ENCODE data around the gene LIPE.

The LIPE gene

DNA sequence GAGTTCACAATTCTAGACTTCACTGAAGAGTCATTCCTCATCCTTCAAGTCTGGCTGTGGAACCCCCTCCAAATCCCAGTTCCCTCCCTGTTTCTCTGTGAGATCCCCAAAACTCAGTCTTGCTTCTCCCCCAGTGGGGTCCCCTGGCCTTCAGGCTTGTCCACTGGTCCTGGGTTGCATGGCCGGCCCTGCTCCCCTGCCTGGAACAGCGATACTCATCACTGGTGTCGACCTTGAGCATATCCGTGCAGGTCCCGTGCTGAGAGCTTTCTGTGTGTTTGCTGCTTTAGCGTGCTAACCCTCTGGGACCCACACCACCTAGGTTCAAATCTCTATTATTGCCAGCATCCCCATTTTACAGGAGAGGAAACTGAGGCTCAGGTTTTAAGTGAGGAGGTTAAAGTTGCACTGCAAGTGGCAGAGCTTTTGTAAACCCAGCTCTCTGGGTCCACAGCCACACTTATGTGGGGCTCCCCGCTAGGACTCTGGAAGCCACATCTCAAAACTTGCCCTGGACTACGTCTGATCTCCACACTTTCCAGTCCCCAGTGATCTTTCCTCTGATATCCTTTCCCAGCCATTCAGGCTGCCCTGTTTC is 15.5 kb downstream of the LIPE start:
- no peak for DNase-seq

DNA sequence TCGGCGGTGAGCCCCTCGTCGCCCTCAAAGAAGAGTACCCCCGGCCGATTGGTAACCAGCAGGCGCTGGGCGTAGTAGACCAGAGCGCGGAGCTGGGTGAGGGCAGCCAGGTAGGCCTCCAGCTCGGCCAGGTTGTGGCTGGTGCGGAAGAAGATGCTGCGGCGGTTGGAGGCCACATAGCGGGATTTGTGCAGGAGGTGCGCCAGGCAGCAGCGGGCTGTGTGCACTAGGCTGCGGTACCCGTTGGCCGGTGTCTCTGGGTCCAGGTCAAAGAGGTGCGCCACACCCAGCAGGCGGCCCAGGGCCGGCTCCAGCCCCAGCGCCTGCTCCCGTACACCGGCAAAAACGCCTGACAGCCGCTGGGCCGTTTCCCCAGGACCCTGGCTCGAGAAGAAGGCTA is 16.8 kb downstream of the LIPE start:
- no peak for DNase-seq

DNA sequence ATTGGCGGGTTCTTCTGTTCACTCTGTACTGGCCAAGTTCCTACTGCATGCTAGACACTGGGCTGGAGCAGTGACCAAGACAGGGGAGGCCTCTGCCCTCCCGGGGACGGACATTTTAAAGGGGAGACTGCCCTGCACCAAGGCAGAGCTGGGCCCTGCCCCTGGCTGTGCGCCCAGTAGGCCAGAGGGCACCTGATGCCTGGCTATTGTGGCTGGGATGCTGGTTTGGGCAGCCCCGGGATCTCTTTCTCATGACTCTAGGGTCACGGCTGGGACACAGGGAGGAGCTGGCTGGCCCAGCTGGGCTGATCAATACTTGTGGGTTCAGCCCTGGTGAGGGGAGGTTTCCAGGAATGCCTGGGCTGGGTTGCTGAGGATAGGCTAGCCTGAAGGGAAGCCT is 17.7 kb downstream of the LIPE start:
- peak; percentile 28 for DNase-seq

DNA sequence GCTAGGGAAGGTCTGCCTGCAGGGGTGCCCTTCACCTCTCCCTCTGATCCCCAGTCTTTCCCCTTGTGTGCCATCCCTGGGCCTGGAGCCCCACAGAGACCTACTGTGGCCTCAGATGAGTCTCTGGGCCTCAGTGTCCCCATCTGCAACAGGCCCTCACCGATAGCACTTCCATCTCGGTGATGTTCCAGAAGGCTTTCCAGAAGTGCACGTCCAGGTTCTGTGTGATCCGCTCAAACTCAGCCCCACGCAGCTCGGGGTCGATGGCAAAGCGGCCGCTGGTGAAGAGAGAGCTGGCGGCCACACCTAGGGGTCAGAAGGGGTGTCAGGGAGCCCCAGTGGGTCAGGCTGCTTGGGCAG is 19.4 kb downstream of the LIPE start:
- DNase-seq = no peak

DNA sequence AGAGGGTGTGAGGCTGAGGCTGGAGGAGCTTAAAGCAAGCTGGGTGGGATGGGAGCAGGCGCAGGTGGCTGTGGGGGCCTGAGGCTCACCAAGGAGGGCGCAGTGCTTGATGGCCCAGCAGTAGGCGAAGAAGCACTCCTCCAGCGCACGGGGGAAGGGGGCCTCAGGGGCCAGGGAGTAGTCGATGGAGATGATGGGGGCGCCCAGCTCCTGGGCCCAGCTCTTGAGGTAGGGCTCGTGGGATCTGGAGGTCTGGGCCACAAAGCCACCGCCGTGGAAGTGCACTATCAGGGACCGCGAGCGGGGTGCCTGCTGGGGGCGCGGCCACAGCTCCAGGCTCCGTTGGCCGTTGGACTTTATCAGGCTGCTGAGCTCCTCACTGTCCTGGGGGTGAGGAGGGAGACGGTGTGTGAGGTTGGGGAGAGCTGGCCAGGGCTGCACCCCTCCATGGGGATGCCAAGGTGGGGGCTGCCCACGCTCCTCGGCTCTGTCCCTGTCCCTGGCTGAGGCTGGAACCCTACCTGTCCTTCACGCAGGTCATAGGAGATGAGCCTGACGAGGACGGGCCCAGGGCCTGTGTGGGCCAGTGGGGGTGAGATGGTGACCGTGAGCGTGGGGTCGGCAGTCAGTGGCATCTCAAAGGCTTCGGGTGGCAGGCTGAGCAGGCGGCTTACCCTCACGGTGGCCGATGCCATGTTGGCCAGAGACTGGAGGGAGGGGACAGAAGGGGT is 19.9 kb downstream of the LIPE start:
- no peak for DNase-seq

DNA sequence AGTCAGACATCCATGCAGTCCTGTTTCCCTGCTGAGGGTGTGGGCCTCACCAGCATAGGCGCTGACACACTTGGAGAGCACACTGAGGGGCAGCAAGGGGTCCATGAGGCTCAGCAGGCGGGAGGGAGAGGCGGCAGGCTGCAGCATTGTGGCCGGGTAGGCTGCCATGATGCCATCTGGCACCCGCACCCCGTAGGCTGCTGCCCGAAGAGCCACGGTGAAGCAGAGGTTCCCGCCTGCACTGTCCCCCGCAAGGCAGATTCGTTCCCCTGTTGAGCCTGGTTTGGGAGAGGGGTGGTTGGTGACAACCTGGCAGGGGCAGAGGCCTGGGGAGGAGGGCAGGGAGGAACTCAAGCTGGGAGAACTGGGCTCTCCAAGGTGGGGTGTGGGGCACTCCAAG is 21.1 kb downstream of the LIPE start:
- no peak for DNase-seq

DNA sequence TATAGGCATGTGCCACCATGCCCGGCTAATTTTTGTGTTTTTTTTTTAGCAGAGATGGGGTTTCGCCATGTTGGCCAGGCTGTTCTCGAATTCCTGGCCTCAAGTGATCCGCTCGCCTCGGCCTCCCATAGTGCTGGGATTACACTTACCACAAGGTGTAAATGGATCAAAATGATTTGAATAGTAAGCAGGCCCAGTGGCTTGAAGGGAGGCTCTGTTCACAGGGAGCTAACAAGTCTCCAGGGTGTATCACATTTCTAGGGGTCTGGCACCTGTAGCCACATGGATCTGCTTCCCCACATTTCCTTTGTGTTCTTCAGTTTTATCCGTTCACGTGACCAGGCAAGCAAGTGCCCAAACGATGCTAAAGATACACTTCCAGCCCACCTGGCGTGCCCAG is 23.6 kb downstream of the LIPE start:
- DNase-seq = no peak

DNA sequence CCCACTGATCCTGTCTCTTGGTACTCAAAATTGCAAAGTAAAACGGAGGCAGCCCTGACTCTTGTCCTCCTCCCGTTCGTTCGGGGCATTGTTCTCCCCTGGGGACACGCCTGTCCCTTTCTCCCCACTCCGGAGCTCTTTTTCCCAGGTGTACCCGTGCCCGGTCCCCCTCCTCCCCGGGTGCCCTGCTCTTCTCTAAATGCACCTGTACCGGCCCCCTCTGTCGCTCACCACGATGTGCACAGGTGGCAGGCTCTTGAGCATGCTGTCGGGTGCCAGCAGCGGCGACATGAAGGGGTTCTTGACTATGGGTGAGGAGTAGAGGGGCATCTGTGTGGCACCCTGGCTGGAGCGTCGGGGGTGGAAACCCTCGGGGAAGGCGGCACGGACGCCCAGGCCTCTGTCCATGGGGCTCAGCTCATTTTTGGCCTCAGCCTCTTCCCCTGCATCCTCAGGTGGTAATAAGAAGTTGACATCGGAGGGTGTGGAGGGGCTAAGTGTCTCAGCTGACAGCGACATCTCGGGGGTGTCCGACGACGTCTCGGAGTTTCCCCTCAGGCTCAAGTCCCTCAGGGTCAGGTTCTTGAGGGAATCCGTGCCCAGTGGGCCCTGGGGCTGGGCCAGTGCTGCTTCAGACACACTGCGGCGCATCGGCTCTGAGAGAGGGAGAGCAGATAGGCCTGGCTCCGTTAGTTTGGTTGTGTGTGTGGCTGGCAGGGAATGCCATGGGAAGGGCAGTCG is 24.6 kb downstream of the LIPE start:
- DNase-seq = no peak

DNA sequence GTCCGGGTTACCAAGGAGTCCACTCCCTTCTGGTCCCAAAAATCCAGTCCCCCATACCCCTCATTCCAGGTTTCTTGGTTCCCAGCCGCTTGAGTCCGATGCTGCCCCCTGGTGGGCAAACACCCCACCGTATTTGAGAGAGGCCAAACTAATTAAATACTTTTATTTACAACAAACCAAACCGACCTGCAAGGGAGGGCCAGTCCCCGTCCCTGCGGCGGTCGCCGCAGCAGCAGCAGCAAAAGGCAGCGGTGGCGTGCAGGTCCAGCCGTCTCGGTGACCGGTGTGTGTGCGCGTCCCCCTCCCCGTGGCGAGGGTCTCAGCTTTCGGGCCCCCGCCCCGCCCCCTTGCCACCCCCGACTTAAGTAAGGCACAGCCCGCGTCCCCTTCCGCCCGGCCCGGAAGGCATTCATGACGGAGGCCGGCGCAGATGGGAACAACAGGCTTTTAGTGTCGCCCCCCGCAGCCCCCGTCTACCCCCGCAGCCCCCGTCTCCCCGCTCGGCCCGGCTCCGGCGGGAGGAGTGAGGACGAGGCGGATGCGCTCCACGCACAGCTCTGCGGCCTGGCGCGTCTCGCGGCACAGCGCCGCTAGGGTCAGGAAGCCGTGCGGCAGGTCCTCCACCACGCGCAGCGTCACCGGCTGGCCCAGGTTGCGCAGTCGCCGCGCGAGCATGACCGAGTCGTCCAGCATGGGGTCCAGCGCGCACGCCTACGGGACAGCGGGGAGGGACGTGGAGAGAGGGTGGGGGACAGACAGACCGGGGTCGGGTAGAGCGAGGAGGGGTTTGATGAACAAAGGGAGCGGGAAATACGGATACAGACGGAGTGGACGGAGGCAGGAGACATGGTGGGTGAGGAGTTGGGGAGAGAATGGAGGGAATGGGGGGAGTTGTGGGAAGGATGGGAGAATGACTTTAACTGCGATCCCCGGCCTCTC is 25.6 kb downstream of the LIPE start:
- peak; percentile 73 for DNase-seq

DNA sequence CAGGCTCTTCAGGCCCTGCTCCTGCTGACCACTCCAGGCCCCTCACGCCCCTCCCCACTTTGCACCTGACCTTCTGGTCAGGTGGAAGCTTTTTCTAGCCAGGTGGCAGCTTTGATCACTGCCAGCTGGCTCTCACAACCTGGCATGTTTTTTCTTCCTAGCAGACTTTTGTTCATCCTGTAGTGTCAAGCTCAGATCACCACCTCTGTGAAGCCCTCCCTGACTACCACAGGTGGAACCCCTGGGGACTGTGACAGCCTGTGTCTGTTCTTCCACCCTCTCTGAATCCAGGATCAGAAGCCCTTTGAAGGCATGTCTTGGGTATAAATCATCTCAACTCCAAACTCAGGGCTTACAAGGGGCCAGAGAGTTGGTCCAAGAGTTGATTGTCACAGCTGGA is 26.8 kb downstream of the LIPE start:
- DNase-seq = no peak

DNA sequence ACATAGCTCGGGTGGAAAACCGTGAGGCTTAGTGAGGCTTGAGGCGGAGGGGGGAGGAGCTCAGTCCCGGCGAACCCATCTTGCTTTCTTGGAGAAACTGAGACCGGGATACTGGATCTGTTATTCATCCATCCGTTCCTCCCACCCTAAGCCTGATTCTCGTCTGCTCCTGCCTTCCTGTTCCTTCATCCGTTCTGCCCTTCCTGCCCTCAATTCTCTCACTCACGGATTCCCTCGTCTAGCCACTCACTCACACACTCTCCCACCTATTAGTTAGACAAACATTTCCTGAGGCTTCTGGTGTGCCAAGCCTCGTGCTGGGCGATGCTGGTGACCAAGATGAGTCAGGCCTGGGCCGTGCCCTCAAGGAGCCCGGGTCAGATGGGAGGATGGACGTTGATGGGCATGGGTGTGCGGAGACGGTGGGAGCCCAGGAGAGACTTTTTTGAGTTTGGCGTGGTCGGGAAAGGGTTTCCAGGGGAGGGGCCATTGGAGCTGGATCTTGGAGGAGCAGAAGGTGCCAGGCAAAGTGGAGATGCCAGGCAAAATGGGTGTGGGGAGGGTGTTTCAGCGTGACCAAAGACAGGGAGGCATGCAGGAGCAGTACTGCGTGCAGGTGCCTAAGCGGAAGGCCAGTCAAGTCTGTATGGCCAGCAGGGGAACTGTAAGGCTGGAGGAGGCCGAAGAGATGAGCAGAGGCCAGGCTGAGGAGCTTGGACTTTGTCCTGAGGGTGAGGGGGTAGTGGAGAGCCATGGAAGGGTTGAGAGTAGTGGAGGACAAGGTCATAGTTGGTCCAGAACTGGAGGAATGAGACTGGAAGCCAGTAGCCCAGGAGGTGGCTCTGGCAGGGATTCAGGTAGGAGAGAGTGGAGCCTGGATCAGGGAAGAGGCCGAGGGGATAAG is 29.7 kb downstream of the LIPE start:
- DNase-seq = no peak

DNA sequence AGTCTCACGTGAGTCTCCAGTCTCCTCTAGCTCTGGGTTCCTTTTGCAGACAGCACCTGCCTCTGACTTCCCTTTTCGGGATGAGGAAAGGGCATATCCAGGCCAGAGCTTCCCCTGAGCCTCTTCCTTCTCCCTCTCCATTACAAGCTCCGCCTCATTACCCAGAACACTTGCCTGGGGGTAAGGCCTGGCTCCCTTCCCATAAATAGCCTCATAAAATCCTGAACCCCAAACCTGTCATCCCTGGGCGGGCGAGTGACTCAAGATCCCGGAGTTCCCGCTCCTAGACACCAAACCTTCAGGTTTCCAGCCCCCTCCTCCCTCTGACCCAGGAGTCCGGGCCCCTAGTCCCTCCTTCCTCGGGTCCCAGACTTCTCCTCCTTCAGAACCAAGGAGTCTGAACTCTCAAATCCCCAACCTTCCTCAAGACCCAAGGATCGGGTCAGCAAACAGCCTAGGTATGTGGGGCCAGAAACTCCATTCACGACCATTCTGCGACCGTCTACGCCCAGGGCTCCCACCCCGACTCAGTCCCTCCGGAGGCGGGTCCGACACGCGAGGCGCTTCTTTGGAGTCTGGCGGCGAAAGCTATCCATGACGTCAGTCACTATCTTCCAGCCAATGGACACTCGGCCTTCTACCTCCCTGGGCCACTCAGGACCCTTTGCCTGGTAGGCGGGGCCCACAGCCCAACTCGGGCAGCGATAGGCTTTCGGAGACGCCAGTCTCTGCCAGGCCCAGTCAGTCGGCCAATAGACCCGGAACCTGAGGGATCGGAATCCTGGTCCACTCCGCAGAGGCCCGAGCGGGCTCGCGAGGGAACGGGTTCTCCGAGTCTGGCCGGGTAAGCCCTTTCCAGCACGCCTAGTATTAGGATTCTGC is 30.6 kb downstream of the LIPE start:
- DNase-seq = peak; percentile 98

DNA sequence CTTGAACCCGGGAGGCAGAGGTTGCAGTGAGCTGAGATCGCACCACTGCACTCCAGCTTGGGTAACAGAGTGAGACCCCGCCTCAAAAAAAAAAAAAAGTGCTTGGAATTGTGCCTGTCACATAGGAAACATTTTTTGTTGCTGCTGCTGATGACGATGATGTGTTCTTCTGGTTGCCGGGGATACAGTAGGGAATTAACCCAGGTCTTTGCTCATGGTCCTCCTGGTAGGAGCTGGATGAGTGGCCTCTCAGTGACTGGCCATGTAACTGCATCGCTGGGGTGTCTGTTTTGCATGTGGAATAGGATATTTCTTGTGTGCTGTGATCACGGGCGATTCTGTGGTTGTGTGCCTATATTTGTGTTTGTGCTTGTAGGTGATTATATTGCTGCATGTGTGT is 32.4 kb downstream of the LIPE start:
- no peak for DNase-seq

DNA sequence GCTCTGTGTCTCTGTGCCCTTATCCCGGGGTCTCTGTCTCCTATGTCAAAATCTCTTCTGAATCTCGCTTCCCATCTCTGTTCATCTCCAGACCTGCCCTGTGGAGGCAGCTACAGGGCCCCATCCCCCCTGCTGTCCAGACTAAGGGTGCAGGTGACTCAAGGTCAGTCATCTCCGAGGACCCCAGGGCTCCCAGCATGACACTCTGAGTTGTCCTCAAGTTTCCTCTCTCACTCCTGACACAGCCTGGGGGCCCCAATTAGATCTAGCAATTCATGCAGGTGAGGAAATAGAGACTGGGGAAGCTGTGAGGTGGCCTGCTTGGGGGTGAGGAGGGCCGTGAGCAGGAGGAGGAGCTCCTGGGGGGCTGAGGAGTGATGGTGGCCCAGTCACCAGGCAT is 35.0 kb downstream of the LIPE start:
- no peak for DNase-seq

DNA sequence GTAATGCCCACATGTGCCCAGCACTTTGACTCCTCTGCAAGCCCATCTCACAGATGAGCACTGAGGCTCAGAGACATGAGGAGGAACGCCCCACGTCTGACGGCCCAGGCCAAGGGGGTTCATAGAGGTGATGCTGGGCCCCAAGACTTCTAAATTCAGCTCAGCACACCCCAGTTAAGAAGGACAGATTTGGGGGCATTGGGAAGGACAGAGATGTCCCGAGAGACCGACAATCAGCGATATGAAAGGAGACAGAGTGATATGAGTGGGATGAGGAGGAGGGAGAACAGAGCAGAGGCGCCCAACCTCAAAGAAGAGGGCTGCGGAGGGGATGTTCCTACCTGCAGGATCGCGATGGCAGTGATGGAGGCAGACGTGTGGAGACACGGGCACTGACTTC is 37.3 kb downstream of the LIPE start, which contains the start of gene CNFN:
TSS of gene CNFN (minus strand) at position 399 of the 400 bp plus-strand sequence. CDS start 1,260 bp downstream, outside the sequence.
- no peak for DNase-seq

DNA sequence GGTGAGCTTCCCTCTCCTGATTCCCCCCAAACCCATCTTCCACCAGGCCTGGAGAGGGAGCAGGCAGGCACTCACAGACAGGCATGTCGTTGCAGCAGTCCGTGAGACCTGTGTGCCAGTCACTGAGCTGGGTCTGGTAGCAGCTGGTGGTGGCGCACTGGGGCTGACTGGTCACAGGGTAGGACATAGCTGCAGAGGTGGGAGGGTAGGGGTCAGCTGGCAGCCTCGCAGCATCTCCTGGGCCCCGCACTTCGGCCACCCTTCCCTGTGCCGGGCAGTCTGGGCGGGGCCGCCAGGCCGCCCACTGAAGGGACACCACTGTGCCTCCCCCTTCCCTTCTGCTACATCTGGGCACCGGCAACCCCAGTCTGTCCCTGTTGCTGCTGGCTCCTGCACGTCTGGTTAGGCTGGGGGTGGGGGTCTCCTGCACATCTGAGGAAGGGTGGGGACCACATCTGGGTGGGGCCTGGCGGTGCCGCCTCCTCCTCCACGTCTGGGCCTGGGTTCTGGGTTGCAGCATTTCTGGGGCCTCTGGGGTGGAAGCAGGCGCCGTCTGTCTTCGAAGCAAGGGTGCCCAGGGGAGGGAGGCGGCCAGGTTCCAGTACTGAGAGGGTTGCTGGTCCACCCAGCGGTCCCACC is 38.2 kb downstream of the LIPE start:
- DNase-seq = no peak

DNA sequence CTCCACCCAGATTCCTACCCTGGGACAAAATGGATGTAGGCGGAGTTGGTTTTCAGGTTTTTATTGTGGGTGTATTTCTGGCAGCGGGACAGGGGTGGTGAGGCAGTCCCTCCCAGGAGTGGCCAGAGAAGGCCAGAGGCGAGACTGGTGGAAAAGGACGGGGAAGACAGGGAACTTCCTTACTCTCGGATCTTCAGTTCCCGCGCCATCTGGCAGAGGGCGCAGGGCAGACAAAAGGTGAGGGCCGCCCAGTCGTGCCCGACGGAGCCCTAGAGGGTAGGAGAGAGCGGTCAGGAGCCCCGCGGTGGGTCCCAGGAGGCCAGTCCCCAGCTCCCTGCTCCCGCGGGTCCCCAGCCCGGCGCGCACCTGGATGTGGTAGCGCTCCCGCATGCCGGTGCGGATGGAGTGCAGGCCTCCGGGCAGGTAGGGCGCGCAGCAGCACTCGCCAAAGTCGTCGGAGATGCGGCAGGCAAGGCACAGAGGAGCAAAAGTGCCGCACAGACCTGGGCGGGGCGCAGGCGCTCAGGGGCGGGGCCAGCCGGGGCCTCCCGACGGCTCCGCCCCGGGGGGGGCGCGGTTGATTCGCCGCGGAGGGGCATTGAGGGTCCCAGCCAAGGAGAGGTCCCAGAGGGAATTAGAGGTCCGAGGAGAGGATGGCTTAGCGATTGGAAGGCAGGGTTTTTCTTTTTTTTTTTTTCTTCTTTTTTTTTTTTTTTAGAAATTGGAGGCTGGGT is 40.0 kb downstream of the LIPE start:
- no peak for DNase-seq

DNA sequence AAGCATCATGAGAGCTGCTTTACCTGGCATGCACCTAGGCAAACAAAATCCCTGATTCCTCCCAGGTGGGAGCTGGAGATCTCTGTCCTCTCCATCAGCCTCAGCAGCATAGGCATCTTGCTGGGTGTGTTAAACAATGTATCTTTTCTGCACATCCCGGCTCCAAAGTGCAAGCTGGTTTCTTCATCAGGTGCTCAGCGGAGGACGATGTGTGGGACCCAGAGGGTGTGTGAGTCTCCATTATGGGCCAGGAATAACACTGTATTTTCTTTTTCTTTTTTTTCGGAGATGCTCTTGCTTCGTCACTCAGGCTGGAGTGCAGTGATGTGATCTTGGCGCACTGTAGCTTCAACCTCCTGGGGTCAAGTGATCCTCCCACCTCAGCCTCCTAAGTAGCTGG is 47.0 kb downstream of the LIPE start:
- DNase-seq = no peak
